Measurements from ENCODE around the gene HABP4. TPM values are rescaled to one million over a fixed set of nuclear protein-coding genes. Genes with fewer than 3 reads are reported as not detected.

The HABP4 gene
- total RNA-seq, 4 donors from 2014 or later: 1.9 to 11.3 (median 5.0) TPM

GRCh38 chr9:96425500-96426169 lies 24.3 kb upstream of the HABP4 start:
- H3K27ac ChIP-seq: no peak overlapping the region
- peaks cover 4 to 6% (median 5%) of the 10 kb centered on the region in 4 donors for H3K4me1 ChIP-seq
- no peak overlapping the region for H3K4me3 ChIP-seq
- intact Hi-C loops (cut with DNase I; ENCODE audit: low total_unique reads): no loop called here
- H3K9me3 ChIP-seq: no peaks in the 10 kb centered on the region
- H3K36me3 ChIP-seq: no peaks in the 10 kb centered on the region
- WGBS, 2 donors (ENCODE audit: low coverage in 1 of 2): 34 to 41% methylated on average over 4 of the region's 4 CpGs
- no peak for DNase-seq
- no peak for TF ChIP-seq POLR2A (IDR thresholded peaks at IDR 0.05)
- no peak for TF ChIP-seq CTCF (IDR thresholded peaks at IDR 0.05)
- no peak for TF ChIP-seq EP300 (IDR thresholded peaks at IDR 0.05; ENCODE audit: low read depth)
- TF ChIP-seq POLR2AphosphoS5 (IDR thresholded peaks at IDR 0.05): no peak
- in situ Hi-C loops (cut with MboI; ENCODE audit: low pct_ligation_motif_present in 1 of 4, low pct_unique_long_range_greater_than_20kb in 1 of 4, low sequenced_read_pairs in 3 of 4): no loop called here
- H3K27me3 ChIP-seq: no peaks in the 10 kb centered on the region

- Histone ChIP-seq H3K4me3 (no peak overlapping the region), H3K9me3 (no peaks in the 10 kb centered on the region), H3K27ac (no peak overlapping the region), H3K36me3 (no peaks in the 10 kb centered on the region), H3K27me3 (no peaks in the 10 kb centered on the region), H3K4me1 (no peaks in the 10 kb centered on the region)
- intact Hi-C loops (cut with DNase I; ENCODE audit: low total_unique reads) (no loop called here), in situ Hi-C loops (cut with MboI; ENCODE audit: low pct_ligation_motif_present in 1 of 4, low pct_unique_long_range_greater_than_20kb in 1 of 4, low sequenced_read_pairs in 3 of 4) (loop anchor here in 1 of 4 donors (10.0 kb wide), 1 partner anchor 105 kb away; no protein-coding TSS in a partner anchor)
- no peak for DNase-seq
- TF ChIP-seq POLR2AphosphoS5 (IDR thresholded peaks at IDR 0.05) (no peak), CTCF (IDR thresholded peaks at IDR 0.05) (no peak), POLR2A (IDR thresholded peaks at IDR 0.05) (no peak), EP300 (IDR thresholded peaks at IDR 0.05; ENCODE audit: low read depth) (no peak)
Observed at GRCh38 chr9:96429732-96430131, 20.2 kb upstream of the HABP4 start.

- Histone ChIP-seq H3K27me3 (no peaks in the 10 kb centered on the region), H3K4me3 (no peak overlapping the region), H3K27ac (no peak overlapping the region), H3K4me1 (no peaks in the 10 kb centered on the region), H3K9me3 (no peaks in the 10 kb centered on the region), H3K36me3 (no peaks in the 10 kb centered on the region)
- no peak for TF ChIP-seq CTCF (IDR thresholded peaks at IDR 0.05)
- no peak for TF ChIP-seq POLR2A (IDR thresholded peaks at IDR 0.05)
- TF ChIP-seq EP300 (IDR thresholded peaks at IDR 0.05; ENCODE audit: low read depth): no peak
- no peak for TF ChIP-seq POLR2AphosphoS5 (IDR thresholded peaks at IDR 0.05)
- intact Hi-C loops (cut with DNase I; ENCODE audit: low total_unique reads): no loop called here
- 68 to 84% methylated on average over 2 of the region's 2 CpGs for WGBS, 2 donors (ENCODE audit: low coverage in 1 of 2)
- in situ Hi-C loops (cut with MboI; ENCODE audit: low pct_ligation_motif_present in 1 of 4, low pct_unique_long_range_greater_than_20kb in 1 of 4, low sequenced_read_pairs in 3 of 4): loop anchor here in 1 of 4 donors (10.0 kb wide), 1 partner anchor 106 kb away; no protein-coding TSS in a partner anchor
- no peak for DNase-seq
Observed at GRCh38 chr9:96430377-96430776, 19.6 kb upstream of the HABP4 start.

GRCh38 chr9:96435345-96435744 lies 14.6 kb upstream of the HABP4 start:
- 90 to 92% methylated on average over 1 to 4 of the region's 4 CpGs for WGBS, 2 donors (ENCODE audit: low coverage in 1 of 2)

More at GRCh38 chr9:96435345-96435744, 14.6 kb upstream of the HABP4 start:
- DNase-seq: no peak
- in situ Hi-C loops (cut with MboI; ENCODE audit: low pct_ligation_motif_present in 1 of 4, low pct_unique_long_range_greater_than_20kb in 1 of 4, low sequenced_read_pairs in 3 of 4): loop anchor here in 1 of 4 donors (10.0 kb wide), 1 partner anchor 111 kb away; no protein-coding TSS in a partner anchor
- Histone ChIP-seq H3K4me3 (no peak overlapping the region), H3K27ac (no peak overlapping the region), H3K9me3 (no peaks in the 10 kb centered on the region), H3K4me1 (no peaks in the 10 kb centered on the region), H3K27me3 (no peaks in the 10 kb centered on the region), H3K36me3 (no peaks in the 10 kb centered on the region)
- TF ChIP-seq POLR2AphosphoS5 (IDR thresholded peaks at IDR 0.05) (no peak), CTCF (IDR thresholded peaks at IDR 0.05) (no peak), POLR2A (IDR thresholded peaks at IDR 0.05) (no peak), EP300 (IDR thresholded peaks at IDR 0.05; ENCODE audit: low read depth) (no peak)
- intact Hi-C loops (cut with DNase I; ENCODE audit: low total_unique reads): no loop called here

Measured in transverse colon (tissue), 4 donors.